Measurements from ENCODE around the gene GBE1.

- TF ChIP-seq CTCF (IDR thresholded peaks at IDR 0.05; ENCODE audit: insufficient read depth, low read length), result no peak
- TF ChIP-seq POLR2AphosphoS5 (IDR thresholded peaks at IDR 0.05; ENCODE audit: low read depth), result no peak
- no peak for TF ChIP-seq GABPA (IDR thresholded peaks at IDR 0.05; ENCODE audit: low read depth)
- no peak for TF ChIP-seq REST (IDR thresholded peaks at IDR 0.05; ENCODE audit: insufficient replicate concordance, low read depth)
- TF ChIP-seq SPI1 (IDR thresholded peaks at IDR 0.05; ENCODE audit: borderline replicate concordance, low read depth), result no peak
Observed at GRCh38 chr3:81764665-81765064, 3.2 kb upstream of the GBE1 start.
